Vagina (tissue), 2 donors: ENCODE results near the gene PCDHA1.

Experiments used
- POLR2A ChIP-seq, 2 donors: fragments of 450-650 bp; IDR thresholded peaks; one replicate each; pipeline ENCODE4 v1.6.1; 2017; ENCODE audit warnings: antibody characterized with exemption in 2 of 2, mild to moderate bottlenecking in 2 of 2, moderate library complexity in 2 of 2
- TF ChIP-seq, protein P1 (sequence below), 3 experiments: fragments of 450-650 bp in 2 of 3; fragments of 200-600 bp in 1 of 3; sonication (generic) in 1 of 3; IDR thresholded peaks; one replicate each; pipeline ENCODE4 v1.5.1; 2017 to 2019; ENCODE audit warnings: antibody characterized with exemption in 3 of 3, mild to moderate bottlenecking in 2 of 3, moderate library complexity in 2 of 3

DNA sequence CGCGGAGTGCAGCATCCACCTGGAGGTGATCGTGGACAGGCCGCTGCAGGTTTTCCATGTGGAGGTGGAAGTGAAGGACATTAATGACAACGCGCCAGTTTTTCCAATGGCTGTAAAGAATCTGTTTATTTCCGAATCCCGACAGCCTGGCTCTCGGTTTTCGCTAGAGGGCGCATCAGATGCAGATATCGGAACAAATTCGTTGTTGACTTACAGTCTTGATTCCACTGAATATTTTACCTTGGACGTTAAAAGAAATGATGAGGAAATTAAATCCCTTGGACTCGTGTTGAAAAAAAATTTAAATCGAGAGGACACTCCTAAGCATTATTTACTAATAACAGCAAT, 15.5 kb downstream of the PCDHA1 start:
- TF ChIP-seq, protein P1, sequence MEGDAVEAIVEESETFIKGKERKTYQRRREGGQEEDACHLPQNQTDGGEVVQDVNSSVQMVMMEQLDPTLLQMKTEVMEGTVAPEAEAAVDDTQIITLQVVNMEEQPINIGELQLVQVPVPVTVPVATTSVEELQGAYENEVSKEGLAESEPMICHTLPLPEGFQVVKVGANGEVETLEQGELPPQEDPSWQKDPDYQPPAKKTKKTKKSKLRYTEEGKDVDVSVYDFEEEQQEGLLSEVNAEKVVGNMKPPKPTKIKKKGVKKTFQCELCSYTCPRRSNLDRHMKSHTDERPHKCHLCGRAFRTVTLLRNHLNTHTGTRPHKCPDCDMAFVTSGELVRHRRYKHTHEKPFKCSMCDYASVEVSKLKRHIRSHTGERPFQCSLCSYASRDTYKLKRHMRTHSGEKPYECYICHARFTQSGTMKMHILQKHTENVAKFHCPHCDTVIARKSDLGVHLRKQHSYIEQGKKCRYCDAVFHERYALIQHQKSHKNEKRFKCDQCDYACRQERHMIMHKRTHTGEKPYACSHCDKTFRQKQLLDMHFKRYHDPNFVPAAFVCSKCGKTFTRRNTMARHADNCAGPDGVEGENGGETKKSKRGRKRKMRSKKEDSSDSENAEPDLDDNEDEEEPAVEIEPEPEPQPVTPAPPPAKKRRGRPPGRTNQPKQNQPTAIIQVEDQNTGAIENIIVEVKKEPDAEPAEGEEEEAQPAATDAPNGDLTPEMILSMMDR (IDR thresholded peaks at IDR 0.05): no peak
- no peak for TF ChIP-seq POLR2A (IDR thresholded peaks at IDR 0.05)
